Tibial nerve (tissue), 4 donors: ENCODE data around the gene SORBS1.

Experiments
- EP300 ChIP-seq, 2 donors: sonication (generic); formaldehyde crosslinking; IDR thresholded peaks; one replicate each; pipeline ENCODE4 v1.6.1; 2017; ENCODE audit warnings: antibody characterized with exemption in 2 of 2, mild to moderate bottlenecking in 1 of 2
- POLR2A ChIP-seq, 2 donors: fragments of 450-650 bp; IDR thresholded peaks; one replicate each; pipeline ENCODE4 v1.6.1; 2017; ENCODE audit warnings: antibody characterized with exemption in 2 of 2, mild to moderate bottlenecking in 2 of 2, moderate library complexity in 2 of 2
- TF ChIP-seq, protein P1 (sequence below), 5 experiments: fragments of 200-600 bp in 3 of 5; fragments of 450-650 bp in 2 of 5; sonication (generic) in 3 of 5; IDR thresholded peaks; one replicate each; pipeline ENCODE4 v1.5.1; 2016 to 2019; ENCODE audit warnings: antibody characterized with exemption in 5 of 5, mild to moderate bottlenecking in 3 of 5, moderate library complexity in 2 of 5

- TF ChIP-seq, protein P1, sequence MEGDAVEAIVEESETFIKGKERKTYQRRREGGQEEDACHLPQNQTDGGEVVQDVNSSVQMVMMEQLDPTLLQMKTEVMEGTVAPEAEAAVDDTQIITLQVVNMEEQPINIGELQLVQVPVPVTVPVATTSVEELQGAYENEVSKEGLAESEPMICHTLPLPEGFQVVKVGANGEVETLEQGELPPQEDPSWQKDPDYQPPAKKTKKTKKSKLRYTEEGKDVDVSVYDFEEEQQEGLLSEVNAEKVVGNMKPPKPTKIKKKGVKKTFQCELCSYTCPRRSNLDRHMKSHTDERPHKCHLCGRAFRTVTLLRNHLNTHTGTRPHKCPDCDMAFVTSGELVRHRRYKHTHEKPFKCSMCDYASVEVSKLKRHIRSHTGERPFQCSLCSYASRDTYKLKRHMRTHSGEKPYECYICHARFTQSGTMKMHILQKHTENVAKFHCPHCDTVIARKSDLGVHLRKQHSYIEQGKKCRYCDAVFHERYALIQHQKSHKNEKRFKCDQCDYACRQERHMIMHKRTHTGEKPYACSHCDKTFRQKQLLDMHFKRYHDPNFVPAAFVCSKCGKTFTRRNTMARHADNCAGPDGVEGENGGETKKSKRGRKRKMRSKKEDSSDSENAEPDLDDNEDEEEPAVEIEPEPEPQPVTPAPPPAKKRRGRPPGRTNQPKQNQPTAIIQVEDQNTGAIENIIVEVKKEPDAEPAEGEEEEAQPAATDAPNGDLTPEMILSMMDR (IDR thresholded peaks at IDR 0.05): no peak
- TF ChIP-seq POLR2A (IDR thresholded peaks at IDR 0.05) (no peak), EP300 (IDR thresholded peaks at IDR 0.05) (no peak)
Observed at GRCh38 chr10:95359466-95359865, 201.7 kb downstream of the SORBS1 start.
